ENCODE results near the gene UBE2E2.
"Not testable (repeated sequence)": the region's sequence is repeated elsewhere in the genome, so short reads cannot be mapped to it uniquely, and the experiment has no call there.

The UBE2E2 gene

GRCh38 chr3:23202921-23203707 lies at the start of gene UBE2E2:
TSS of gene UBE2E2 (plus strand) at chr3:23203327.
- DNase-seq (ENCODE audit: low read depth in 2 of 2) = peak in 1 of 2 donors; percentile 7

- DNase-seq (ENCODE audit: low read depth in 2 of 2) = no peak
These were observed 49.7 kb upstream of the UBE2E2 start for GRCh38 chr3:23153436-23153835.

GRCh38 chr3:23157331-23157730 lies 45.8 kb upstream of the UBE2E2 start:
- DNase-seq (ENCODE audit: low read depth in 2 of 2) = no peak

GRCh38 chr3:23159929-23160328 lies 43.2 kb upstream of the UBE2E2 start:
- no peak for DNase-seq (ENCODE audit: low read depth in 2 of 2)

- no peak for DNase-seq (ENCODE audit: low read depth in 2 of 2)
These were observed 41.8 kb upstream of the UBE2E2 start for GRCh38 chr3:23161308-23161707.

- DNase-seq (ENCODE audit: low read depth in 2 of 2) = no peak
These were observed 41.1 kb upstream of the UBE2E2 start for GRCh38 chr3:23161896-23162570.

GRCh38 chr3:23162934-23163333 lies 40.2 kb upstream of the UBE2E2 start:
- DNase-seq (ENCODE audit: low read depth in 2 of 2) = no peak

- DNase-seq (ENCODE audit: low read depth in 2 of 2) = no peak
These were observed 38.4 kb upstream of the UBE2E2 start for GRCh38 chr3:23164746-23165145.

- no peak for DNase-seq (ENCODE audit: low read depth in 2 of 2)
These were observed 37.6 kb upstream of the UBE2E2 start for GRCh38 chr3:23165571-23165970.

- no peak for DNase-seq (ENCODE audit: low read depth in 2 of 2)
These were observed 36.9 kb upstream of the UBE2E2 start for GRCh38 chr3:23166276-23166675.

- DNase-seq (ENCODE audit: low read depth in 2 of 2) = no peak
These were observed 36.3 kb upstream of the UBE2E2 start for GRCh38 chr3:23166845-23167244.

GRCh38 chr3:23169551-23169950 lies 33.6 kb upstream of the UBE2E2 start:
- DNase-seq (ENCODE audit: low read depth in 2 of 2) = no peak

GRCh38 chr3:23170291-23170690 lies 32.8 kb upstream of the UBE2E2 start:
- DNase-seq (ENCODE audit: low read depth in 2 of 2) = no peak

GRCh38 chr3:23172059-23172458 lies 31.1 kb upstream of the UBE2E2 start:
- DNase-seq (ENCODE audit: low read depth in 2 of 2) = no peak

- DNase-seq (ENCODE audit: low read depth in 2 of 2) = no peak
These were observed 28.6 kb upstream of the UBE2E2 start for GRCh38 chr3:23174426-23175039.

- DNase-seq (ENCODE audit: low read depth in 2 of 2) = no peak
These were observed 27.6 kb upstream of the UBE2E2 start for GRCh38 chr3:23175341-23176083.

GRCh38 chr3:23176839-23177238 lies 26.3 kb upstream of the UBE2E2 start:
- not testable (repeated sequence) for DNase-seq (ENCODE audit: low read depth in 2 of 2)

GRCh38 chr3:23182996-23183513 lies 20.1 kb upstream of the UBE2E2 start:
- no peak for DNase-seq (ENCODE audit: low read depth in 2 of 2)

- DNase-seq (ENCODE audit: low read depth in 2 of 2) = no peak
These were observed 19.4 kb upstream of the UBE2E2 start for GRCh38 chr3:23183731-23184130.

- DNase-seq (ENCODE audit: low read depth in 2 of 2) = no peak
These were observed 17.3 kb upstream of the UBE2E2 start for GRCh38 chr3:23185861-23186260.

GRCh38 chr3:23189187-23189586 lies 13.9 kb upstream of the UBE2E2 start:
- no peak for DNase-seq (ENCODE audit: low read depth in 2 of 2)

- no peak for DNase-seq (ENCODE audit: low read depth in 2 of 2)
These were observed 10.3 kb upstream of the UBE2E2 start for GRCh38 chr3:23192816-23193215.
